ENCODE measurements around the gene SCYGR2.

DNA sequence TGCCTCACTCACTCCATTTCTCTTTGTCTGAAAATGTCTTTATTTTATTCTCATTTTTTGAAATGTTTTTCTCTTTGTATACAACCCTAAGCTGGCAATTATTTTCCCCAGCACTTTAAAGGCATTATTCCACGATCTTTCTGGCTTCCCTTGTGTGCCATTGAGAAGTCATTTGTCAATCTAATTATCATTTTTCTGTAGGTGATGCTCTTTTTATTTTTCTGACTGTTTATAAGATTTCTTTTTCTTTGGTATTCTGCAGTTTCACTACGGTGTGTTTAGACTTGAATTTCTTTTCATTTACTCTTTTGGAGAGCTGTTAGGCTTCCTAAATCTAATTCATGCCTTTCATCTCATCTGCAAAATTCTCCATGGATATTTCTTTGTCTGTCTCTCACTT, 26.7 kb downstream of the SCYGR2 start:
- no peak for TF ChIP-seq TEAD4 (IDR thresholded peaks at IDR 0.05; ENCODE audit: low read depth, low read length)
- no peak for TF ChIP-seq SRF (IDR thresholded peaks at IDR 0.05; ENCODE audit: low read depth, low read length)
- TF ChIP-seq EP300 (IDR thresholded peaks at IDR 0.05; ENCODE audit: borderline replicate concordance in 1 of 2, low read depth in 2 of 2, low read length in 2 of 2) = no peak
- no peak for TF ChIP-seq TAF1 (IDR thresholded peaks at IDR 0.05; ENCODE audit: low read depth, low read length)
- no peak for TF ChIP-seq POLR2A (IDR thresholded peaks at IDR 0.05; ENCODE audit: control extremely low read depth in 1 of 2, low read depth in 2 of 2, low read length in 2 of 2)
- TF ChIP-seq, protein P1, sequence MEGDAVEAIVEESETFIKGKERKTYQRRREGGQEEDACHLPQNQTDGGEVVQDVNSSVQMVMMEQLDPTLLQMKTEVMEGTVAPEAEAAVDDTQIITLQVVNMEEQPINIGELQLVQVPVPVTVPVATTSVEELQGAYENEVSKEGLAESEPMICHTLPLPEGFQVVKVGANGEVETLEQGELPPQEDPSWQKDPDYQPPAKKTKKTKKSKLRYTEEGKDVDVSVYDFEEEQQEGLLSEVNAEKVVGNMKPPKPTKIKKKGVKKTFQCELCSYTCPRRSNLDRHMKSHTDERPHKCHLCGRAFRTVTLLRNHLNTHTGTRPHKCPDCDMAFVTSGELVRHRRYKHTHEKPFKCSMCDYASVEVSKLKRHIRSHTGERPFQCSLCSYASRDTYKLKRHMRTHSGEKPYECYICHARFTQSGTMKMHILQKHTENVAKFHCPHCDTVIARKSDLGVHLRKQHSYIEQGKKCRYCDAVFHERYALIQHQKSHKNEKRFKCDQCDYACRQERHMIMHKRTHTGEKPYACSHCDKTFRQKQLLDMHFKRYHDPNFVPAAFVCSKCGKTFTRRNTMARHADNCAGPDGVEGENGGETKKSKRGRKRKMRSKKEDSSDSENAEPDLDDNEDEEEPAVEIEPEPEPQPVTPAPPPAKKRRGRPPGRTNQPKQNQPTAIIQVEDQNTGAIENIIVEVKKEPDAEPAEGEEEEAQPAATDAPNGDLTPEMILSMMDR (IDR thresholded peaks at IDR 0.05; ENCODE audit: control extremely low read depth in 1 of 3, insufficient read depth in 1 of 3, low read depth in 1 of 3, low read length in 3 of 3) = no peak
- TF ChIP-seq, protein P2, sequence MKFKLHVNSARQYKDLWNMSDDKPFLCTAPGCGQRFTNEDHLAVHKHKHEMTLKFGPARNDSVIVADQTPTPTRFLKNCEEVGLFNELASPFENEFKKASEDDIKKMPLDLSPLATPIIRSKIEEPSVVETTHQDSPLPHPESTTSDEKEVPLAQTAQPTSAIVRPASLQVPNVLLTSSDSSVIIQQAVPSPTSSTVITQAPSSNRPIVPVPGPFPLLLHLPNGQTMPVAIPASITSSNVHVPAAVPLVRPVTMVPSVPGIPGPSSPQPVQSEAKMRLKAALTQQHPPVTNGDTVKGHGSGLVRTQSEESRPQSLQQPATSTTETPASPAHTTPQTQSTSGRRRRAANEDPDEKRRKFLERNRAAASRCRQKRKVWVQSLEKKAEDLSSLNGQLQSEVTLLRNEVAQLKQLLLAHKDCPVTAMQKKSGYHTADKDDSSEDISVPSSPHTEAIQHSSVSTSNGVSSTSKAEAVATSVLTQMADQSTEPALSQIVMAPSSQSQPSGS (IDR thresholded peaks at IDR 0.05; ENCODE audit: low read length) = no peak
- TF ChIP-seq USF2 (IDR thresholded peaks at IDR 0.05; ENCODE audit: low read length) = no peak
- no peak for TF ChIP-seq SP1 (IDR thresholded peaks at IDR 0.05; ENCODE audit: low read depth, low read length)
- TF ChIP-seq EGR1 (IDR thresholded peaks at IDR 0.05; ENCODE audit: borderline replicate concordance, low read depth, low read length) = no peak
- TF ChIP-seq ZNF274 (IDR thresholded peaks at IDR 0.05; ENCODE audit: borderline replicate concordance, extremely low read depth, low read length) = no peak
